Lower leg skin (tissue), 3 donors: ENCODE measurements around the gene MOK.

Source experiments
- POLR2A ChIP-seq, 2 donors: fragments of 450-650 bp; IDR thresholded peaks; one replicate each; pipeline ENCODE4 v1.6.1; 2016 to 2017; ENCODE audit warnings: antibody characterized with exemption in 2 of 2, mild to moderate bottlenecking in 1 of 2, moderate library complexity in 1 of 2
- TF ChIP-seq, protein P1 (sequence below), 3 donors: fragments of 450-650 bp; IDR thresholded peaks; one replicate each; pipeline ENCODE4 v1.5.1; 2016; ENCODE audit warnings: antibody characterized with exemption in 3 of 3, mild to moderate bottlenecking in 3 of 3, moderate library complexity in 2 of 3

DNA sequence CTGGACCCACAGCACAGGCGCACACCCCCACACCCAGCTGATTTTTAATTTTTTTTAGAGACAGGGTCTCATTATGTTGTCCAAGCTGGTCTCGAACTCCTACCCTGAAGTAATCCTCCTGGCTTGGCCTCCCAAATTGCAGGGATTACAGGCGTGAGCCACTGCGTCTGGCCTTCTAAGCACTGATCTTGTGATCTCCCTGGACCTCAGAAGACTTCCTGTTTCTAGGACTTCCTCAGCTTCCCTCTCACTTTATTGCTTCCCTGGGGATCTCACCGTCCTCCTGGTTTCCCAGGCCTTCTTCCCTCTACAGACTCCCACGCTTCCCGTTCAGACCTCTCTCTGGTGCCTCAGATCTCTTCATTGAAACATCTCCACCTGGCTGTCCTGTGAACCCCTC lies 28.4 kb upstream of the MOK start:
- TF ChIP-seq, protein P1, sequence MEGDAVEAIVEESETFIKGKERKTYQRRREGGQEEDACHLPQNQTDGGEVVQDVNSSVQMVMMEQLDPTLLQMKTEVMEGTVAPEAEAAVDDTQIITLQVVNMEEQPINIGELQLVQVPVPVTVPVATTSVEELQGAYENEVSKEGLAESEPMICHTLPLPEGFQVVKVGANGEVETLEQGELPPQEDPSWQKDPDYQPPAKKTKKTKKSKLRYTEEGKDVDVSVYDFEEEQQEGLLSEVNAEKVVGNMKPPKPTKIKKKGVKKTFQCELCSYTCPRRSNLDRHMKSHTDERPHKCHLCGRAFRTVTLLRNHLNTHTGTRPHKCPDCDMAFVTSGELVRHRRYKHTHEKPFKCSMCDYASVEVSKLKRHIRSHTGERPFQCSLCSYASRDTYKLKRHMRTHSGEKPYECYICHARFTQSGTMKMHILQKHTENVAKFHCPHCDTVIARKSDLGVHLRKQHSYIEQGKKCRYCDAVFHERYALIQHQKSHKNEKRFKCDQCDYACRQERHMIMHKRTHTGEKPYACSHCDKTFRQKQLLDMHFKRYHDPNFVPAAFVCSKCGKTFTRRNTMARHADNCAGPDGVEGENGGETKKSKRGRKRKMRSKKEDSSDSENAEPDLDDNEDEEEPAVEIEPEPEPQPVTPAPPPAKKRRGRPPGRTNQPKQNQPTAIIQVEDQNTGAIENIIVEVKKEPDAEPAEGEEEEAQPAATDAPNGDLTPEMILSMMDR (IDR thresholded peaks at IDR 0.05): no peak
- no peak for TF ChIP-seq POLR2A (IDR thresholded peaks at IDR 0.05)
